ENCODE measurements around the gene MBNL3. TPM values are rescaled to one million over a fixed set of nuclear protein-coding genes. Genes with fewer than 3 reads are reported as not detected.
"Not testable (repeated sequence)": the region's sequence is repeated elsewhere in the genome, so short reads cannot be mapped to it uniquely, and the experiment has no call there.

The MBNL3 gene
- total RNA-seq, 1 donor from 2014 or later = 7.7 TPM

DNA sequence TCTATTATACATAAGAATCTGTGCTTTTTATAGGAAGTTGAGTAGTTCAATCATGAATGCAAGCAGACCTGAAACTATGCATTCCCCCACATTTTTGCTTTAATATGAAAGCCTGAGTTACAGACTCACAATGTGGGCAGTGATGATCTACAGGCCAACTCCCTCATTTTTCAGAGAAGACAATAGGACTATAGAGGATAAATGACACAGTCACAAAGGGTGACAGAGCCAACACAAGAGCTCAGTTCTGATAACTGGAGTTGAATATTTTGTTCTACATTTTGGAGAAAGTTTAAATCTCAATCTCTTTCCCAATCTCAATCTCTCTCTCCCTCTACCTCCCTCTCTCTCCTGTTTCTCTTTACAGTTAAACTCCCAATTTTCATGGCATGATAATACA, 27.0 kb downstream of the MBNL3 start:
- TF ChIP-seq, protein P1, sequence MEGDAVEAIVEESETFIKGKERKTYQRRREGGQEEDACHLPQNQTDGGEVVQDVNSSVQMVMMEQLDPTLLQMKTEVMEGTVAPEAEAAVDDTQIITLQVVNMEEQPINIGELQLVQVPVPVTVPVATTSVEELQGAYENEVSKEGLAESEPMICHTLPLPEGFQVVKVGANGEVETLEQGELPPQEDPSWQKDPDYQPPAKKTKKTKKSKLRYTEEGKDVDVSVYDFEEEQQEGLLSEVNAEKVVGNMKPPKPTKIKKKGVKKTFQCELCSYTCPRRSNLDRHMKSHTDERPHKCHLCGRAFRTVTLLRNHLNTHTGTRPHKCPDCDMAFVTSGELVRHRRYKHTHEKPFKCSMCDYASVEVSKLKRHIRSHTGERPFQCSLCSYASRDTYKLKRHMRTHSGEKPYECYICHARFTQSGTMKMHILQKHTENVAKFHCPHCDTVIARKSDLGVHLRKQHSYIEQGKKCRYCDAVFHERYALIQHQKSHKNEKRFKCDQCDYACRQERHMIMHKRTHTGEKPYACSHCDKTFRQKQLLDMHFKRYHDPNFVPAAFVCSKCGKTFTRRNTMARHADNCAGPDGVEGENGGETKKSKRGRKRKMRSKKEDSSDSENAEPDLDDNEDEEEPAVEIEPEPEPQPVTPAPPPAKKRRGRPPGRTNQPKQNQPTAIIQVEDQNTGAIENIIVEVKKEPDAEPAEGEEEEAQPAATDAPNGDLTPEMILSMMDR (IDR thresholded peaks at IDR 0.05) = no peak
- Mint-ChIP-seq H3K27ac (ENCODE audit: unreplicated experiment) (no peak overlapping the region), H3K4me1 (ENCODE audit: unreplicated experiment) (no peaks in the 10 kb centered on the region), H3K36me3 (ENCODE audit: unreplicated experiment) (no peaks in the 10 kb centered on the region), H3K27me3 (ENCODE audit: unreplicated experiment) (no peaks in the 10 kb centered on the region), H3K9me3 (ENCODE audit: unreplicated experiment) (peaks cover 4% of the 10 kb centered on the region), H3K4me3 (ENCODE audit: unreplicated experiment) (no peak overlapping the region)
- DNase-seq (ENCODE audit: extremely low spot score, unreplicated experiment) = no peak

DNA sequence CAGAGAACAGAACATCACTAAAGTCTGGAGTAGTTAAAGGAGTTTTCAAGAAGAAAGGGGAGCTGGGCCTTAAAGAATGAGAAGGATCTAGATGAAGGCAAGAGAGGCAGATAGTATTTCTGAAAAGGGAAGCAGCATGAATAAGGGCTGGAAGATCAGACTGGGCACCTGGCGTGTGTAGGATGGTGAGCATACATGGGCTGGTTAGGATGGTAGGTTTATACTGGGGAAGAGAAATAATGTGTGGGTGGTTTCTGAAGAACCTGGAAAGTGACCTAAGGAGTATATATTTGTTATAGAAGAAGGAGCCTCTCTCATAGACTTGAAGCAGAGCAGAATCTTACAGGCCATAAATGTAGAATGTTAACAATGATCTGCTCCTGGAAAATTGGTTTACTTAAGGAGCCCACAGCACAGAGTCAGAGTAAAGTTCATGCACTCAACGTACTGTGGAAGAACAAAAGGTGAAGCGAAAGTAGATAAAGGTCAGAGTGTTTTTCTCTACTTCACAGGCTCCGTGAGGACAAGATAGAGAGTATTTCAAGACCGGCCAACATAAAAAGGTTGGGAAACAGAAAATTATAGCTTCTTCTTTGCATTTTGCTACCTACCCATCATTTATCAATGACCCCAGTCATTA, 35.8 kb downstream of the MBNL3 start:
- no peak overlapping the region for H3K27ac Mint-ChIP-seq (ENCODE audit: unreplicated experiment)
- peaks cover 8% of the 10 kb centered on the region for H3K36me3 Mint-ChIP-seq (ENCODE audit: unreplicated experiment)
- H3K4me3 Mint-ChIP-seq (ENCODE audit: unreplicated experiment) = no peak overlapping the region
- H3K27me3 Mint-ChIP-seq (ENCODE audit: unreplicated experiment) = no peaks in the 10 kb centered on the region
- TF ChIP-seq, protein P1 (IDR thresholded peaks at IDR 0.05) = no peak
- peaks cover 31% of the 10 kb centered on the region for H3K9me3 Mint-ChIP-seq (ENCODE audit: unreplicated experiment)
- no peaks in the 10 kb centered on the region for H3K4me1 Mint-ChIP-seq (ENCODE audit: unreplicated experiment)
- DNase-seq (ENCODE audit: extremely low spot score, unreplicated experiment) = no peak

DNA sequence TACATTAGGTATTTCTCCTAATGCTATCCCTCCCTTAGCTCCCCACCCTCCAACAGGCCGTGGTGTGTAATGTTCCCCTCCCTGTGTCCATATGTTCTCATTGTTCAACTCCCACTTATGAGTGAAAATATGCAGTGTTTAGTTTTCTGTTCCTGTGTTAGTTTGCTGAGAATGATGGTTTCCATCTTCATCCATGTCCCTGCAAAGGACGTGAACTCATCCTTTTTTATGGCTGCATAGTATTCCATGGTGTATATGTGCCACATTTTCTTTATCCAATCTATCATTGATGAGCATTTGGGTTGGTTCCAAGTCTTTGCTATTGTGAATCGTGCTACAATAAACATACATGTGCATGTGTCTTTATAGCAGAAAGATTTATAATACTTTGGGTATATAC, 42.9 kb downstream of the MBNL3 start:
- not testable (repeated sequence) for H3K27ac Mint-ChIP-seq (ENCODE audit: unreplicated experiment); H3K4me3 Mint-ChIP-seq (ENCODE audit: unreplicated experiment); H3K36me3 Mint-ChIP-seq (ENCODE audit: unreplicated experiment); DNase-seq (ENCODE audit: extremely low spot score, unreplicated experiment); H3K4me1 Mint-ChIP-seq (ENCODE audit: unreplicated experiment); H3K27me3 Mint-ChIP-seq (ENCODE audit: unreplicated experiment)
- H3K9me3 Mint-ChIP-seq (ENCODE audit: unreplicated experiment) = peaks cover 35% of the 10 kb centered on the region

DNA sequence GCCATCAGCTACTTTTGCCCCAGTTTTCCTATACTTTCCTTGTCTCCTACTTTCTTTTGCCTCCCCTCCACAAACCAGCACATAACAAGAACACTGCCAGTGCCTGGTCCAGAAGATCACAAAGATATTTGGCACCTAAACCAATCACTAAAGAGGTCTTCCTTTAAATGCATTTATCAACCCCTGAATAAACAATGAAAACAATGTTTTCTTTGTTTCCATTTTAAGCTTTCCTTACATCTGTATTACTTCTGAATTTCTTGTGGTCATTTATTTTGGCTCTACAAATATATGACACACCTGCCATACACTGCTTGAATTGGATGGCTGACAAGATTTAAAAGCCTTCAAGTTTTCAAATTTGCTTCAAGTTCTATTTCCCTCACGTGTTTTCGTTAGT, 43.9 kb downstream of the MBNL3 start:
- TF ChIP-seq, protein P1 (IDR thresholded peaks at IDR 0.05) = no peak
- Mint-ChIP-seq H3K9me3 (ENCODE audit: unreplicated experiment) (peaks cover 26% of the 10 kb centered on the region), H3K27me3 (ENCODE audit: unreplicated experiment) (no peaks in the 10 kb centered on the region), H3K4me3 (ENCODE audit: unreplicated experiment) (no peak overlapping the region), H3K27ac (ENCODE audit: unreplicated experiment) (no peak overlapping the region), H3K36me3 (ENCODE audit: unreplicated experiment) (no peaks in the 10 kb centered on the region), H3K4me1 (ENCODE audit: unreplicated experiment) (no peaks in the 10 kb centered on the region)
- DNase-seq (ENCODE audit: extremely low spot score, unreplicated experiment) = no peak

DNA sequence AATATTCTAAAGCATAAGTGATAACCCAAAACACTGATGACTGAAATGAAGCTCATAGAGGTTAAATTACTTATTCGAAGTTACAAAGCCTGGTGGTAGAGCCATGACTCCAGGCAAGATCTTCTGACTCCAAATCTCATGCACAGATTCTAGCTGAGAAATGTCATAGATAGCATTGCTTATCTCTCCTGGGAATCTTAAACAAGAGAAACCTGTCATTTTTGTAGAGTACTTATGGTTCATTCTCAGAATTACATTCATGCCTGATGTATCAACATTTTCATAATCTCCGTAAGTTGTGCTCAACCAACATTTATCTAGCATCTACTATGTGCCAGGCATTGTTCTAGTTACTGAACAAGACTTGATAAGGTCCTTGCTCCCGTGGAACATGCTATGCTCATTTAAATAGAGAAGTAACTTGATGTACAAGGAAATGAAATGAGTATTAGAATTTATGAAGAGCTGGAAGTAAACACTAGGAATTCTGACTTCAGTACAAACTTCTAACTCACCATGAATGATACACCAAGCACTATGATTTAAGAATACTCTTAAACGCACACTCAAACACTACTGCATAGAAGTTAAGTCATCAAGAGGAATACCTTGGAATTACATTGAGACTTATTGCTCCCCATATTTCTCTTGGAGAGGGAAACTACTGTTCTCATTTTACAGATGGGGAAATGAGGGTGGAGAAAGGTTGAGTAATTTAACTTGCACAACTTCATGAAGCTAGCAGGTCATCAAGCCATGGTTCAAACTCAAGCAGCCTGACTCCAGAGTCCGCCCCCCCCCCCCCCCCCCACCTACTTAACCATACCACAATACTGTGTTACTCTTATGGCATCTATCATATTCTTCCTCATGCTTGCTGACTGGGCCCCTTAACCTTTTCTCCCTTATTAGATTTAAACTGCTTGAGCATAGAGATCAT, 45.4 kb downstream of the MBNL3 start:
- no peak for DNase-seq (ENCODE audit: extremely low spot score, unreplicated experiment)
- H3K36me3 Mint-ChIP-seq (ENCODE audit: unreplicated experiment) = no peaks in the 10 kb centered on the region
- H3K27ac Mint-ChIP-seq (ENCODE audit: unreplicated experiment) = no peak overlapping the region
- H3K4me1 Mint-ChIP-seq (ENCODE audit: unreplicated experiment) = no peaks in the 10 kb centered on the region
- H3K9me3 Mint-ChIP-seq (ENCODE audit: unreplicated experiment) = peaks cover 20% of the 10 kb centered on the region
- TF ChIP-seq, protein P1 (IDR thresholded peaks at IDR 0.05) = no peak
- no peaks in the 10 kb centered on the region for H3K27me3 Mint-ChIP-seq (ENCODE audit: unreplicated experiment)
- H3K4me3 Mint-ChIP-seq (ENCODE audit: unreplicated experiment) = no peak overlapping the region

Measured in osteocyte (in vitro differentiated cells).